HG03342 (cell line): Measurements from ENCODE around the gene NLRP7.
"Not testable (repeated sequence)": the region's sequence is repeated elsewhere in the genome, so short reads cannot be mapped to it uniquely, and the experiment has no call there.

Experiments
- ATAC-seq: cut with Tn5 transposase; IDR thresholded peaks from one replicate; pipeline ENCODE4 v1.9.1; 2021; ENCODE audit warnings: mild to moderate bottlenecking, moderate library complexity; ENCODE audit not compliant: unreplicated experiment

The NLRP7 gene

DNA sequence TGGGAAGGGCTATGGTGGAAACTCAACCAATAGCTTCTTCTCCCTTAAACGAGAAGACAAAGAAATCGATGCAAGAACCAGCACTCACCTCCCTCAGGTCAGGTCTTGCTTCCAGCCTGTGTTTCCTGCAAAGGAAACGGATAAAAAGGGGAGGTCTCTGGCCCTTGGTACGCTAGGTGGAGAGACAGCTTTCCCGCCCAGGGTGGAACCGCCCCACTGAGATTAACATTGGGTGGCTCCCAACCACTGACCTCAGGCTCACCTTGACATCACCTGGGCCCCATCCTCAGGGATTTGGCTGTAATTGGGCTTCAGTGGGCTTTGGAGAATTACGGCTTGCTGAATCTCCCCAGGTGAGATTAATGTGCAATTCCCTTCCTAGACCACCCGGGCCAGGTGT, at the start of gene NLRP7:
NLRP7 (minus strand) TSS at position 150 of the 400 bp plus-strand sequence.
- no peak for ATAC-seq

DNA sequence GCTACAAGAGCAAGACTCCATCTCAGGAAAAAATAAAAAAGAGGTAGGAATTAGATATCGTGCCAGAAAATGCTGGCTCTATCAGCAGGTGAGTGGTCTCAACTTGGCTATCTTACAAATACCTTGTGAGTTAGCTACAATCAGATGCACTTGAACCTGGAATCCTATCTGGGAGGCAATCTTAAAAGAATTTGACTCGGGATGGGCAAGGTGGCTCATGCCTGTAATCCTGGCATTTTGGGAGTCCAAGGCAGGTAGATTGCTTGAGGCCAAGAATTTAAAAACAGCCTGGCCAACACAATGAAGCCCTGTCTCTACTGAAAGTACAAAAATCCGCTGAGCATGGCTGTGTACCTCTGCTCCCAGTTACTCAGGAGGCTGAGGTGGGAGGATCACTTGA, 48.2 kb upstream of the NLRP7 start:
- no peak for ATAC-seq

DNA sequence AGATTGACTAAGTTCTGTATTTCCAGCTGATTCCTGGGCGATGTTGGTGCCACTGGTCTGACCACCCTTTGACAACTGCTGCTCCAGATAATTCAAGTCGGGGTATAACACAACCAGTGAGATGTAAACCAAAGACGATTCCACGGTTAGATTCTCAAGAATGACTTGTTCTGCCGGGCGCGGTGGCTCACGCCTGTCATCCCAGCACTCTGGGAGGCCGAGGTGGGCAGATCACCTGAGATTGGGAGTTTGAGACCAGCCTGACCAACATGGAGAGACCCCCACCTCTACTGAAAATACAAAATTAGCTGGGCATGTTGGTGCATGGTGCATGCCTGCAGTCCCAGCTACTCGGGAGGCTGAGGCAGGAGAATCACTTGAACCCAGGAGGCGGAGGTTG, 42.2 kb upstream of the NLRP7 start:
- ATAC-seq: not testable (repeated sequence)

DNA sequence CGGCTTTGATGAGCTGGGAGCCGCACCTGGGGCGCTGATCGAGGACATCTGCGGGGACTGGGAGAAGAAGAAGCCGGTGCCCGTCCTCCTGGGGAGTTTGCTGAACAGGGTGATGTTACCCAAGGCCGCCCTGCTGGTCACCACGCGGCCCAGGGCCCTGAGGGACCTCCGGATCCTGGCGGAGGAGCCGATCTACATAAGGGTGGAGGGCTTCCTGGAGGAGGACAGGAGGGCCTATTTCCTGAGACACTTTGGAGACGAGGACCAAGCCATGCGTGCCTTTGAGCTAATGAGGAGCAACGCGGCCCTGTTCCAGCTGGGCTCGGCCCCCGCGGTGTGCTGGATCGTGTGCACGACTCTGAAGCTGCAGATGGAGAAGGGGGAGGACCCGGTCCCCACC, 35.2 kb upstream of the NLRP7 start:
- not testable (repeated sequence) for ATAC-seq

DNA sequence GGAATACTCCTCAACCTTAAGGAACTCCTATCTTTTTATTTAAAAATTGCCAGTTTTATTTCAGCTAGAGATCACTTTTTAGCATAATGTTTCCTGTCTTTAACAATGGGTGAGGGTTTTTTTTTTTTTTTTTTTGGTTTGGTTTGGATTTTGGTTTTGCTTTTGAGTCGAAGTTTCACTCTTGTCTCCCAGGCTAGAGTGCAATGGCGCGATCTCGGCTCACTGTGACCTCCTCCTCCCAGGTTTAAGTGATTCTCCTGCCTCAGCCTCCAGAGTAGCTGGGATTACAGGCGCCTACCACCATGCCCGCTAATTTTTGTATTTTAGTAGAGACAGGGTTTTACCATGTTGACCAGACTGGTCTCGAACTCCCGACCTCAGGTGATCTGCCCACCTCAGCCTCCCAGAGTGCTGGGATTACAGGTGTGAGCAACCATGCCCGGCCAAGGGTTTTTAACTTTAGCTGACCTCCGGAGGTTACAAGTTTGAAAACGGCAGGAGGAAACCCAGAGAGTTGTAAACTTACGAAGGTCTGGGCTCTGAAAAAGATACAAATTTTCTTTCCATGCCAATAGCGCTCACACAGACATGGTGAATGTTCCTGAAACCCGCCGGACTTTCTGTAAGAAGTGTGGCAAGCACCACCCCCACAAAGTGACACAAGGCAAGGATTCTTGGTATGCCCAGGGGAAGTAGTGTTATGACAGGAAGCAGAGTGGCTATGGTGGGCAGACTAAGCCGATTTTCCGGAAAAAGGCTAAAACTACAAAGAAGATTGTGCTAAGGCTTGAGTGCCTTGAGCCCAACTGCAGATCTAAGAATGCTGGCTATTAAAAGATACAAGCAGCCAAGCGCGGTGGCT, 26.1 kb upstream of the NLRP7 start:
- ATAC-seq: not testable (repeated sequence)

DNA sequence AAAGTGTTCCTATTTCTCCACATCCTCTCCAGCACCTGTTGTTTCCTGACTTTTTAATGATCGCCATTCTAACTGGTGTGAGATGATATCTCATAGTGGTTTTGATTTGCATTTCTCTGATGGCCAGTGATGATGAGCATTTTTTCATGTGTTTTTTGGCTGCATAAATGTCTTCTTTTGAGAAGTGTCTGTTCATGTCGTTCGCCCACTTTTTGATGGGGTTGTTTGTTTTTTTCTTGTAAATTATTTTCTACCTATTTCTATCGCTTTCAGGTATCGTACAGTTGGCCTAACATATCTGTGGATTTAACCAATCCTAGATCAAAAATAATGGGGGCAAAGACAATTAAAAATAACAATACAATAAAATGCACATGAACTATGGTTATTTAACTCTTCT, 24.1 kb upstream of the NLRP7 start:
- not testable (repeated sequence) for ATAC-seq

DNA sequence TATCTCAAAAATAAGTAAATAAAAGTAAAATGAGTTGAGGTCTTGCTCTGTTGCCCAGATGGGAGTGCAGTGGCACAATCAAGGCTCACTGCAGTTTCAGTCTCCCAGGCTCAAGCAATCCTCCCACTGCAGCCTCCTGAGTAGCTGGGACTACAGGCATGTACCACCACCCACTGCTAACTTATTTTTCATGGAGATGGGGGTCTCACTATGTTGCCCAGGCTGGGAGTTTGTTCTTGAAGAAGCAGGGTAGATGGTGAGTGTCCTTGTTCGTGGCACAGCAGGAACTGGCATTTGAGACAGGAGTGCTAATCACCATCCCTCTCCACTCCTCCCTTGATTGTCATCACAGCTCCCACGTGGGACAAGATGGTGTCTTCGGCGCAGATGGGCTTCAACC, 22.3 kb upstream of the NLRP7 start:
- no peak for ATAC-seq

DNA sequence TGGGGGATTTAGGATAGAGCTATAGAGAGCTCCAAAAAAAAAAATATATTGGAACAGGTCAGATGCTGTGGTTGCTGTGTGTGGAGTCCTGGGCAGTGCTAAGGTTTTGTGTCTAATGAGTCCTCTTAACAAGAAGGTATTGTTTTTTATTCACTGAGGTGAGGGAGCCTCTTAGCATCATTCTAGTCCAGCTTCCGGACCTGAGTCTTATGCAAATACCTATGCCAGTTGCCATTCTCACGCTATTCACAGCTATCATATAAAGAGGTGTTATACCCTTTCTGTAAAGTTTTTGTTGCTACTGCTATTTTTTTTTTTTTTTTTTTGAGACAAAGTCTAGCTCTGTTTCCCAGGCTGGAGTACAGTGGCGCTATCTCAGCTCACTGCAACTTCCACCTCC, 20.3 kb upstream of the NLRP7 start:
- ATAC-seq: no peak

DNA sequence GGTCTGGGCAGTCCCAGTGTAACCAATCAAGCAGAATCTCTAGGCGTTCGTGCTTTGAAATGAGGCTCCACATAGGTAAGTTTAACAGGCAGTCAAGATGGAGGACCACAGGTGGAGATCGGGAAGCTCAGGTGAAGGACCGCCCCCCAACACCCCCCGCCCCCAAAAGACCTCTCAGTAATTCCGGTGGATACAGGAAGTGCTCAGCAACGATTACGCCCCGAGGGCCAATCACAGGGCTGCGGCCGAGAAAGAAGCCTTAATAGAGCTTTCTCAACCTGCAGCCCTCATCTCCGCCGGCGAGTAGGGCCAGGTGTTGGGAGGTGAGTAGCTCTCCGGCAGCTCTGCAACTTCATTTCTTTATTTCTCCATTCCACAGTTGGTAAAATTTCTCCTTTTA, 17.7 kb upstream of the NLRP7 start:
- not testable (repeated sequence) for ATAC-seq

DNA sequence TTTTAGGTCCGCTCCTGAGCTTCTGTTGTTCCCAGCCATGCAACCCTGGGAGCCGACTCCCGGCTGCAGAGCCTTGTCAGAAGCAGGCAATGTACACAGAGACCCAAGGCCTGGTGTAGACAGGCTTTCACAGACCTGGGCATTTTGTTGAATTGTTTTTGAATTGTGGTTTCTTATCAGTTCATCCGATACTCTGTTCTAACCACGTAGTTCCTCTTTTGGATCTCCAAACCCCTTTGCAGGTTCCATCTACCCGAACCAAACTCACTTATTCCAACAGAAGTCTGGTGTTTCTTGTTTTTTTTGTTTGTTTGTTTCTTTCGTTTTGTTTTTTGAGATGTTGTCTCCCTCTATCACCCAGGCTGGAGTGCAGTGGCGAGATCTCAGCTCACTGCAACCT, 12.5 kb upstream of the NLRP7 start:
- ATAC-seq: no peak

DNA sequence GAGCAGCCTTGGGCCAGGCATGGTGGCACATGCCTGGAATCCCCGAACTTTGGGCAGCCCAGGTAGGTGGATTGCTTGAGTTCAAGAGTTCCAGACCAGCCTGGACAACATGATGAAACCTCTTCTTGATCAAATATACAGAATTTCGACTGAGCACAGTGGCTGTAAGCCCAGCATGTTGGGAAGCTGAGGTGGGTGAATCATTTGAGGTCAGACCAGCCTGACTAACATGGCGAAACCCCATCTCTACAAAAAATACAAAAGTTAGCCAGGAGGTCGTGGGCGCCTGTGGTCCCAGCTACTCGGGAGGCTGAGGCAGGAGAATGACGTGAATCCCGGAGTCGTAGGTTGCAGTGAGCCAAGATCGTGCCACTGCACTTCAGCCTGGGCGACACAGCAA, 8.0 kb upstream of the NLRP7 start:
- no peak for ATAC-seq

DNA sequence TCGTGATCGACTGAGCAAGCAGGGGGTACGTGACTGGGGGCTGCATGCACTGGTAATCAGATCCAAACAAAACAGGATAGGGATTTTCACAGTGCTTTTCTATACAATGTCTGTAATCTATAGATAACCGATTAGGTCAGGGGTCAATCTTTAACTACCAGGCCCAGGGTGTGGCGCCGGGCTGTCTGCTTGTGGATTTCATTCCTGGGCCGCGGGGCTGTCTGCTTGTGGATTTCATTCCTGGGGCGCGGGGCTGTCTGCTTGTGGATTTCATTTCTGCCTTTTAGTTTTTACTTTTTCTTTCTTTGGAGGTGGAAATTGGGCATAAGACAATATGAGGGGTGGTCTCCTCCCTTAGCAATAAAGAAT, 6.0 kb upstream of the NLRP7 start:
- ATAC-seq: not testable (repeated sequence)

DNA sequence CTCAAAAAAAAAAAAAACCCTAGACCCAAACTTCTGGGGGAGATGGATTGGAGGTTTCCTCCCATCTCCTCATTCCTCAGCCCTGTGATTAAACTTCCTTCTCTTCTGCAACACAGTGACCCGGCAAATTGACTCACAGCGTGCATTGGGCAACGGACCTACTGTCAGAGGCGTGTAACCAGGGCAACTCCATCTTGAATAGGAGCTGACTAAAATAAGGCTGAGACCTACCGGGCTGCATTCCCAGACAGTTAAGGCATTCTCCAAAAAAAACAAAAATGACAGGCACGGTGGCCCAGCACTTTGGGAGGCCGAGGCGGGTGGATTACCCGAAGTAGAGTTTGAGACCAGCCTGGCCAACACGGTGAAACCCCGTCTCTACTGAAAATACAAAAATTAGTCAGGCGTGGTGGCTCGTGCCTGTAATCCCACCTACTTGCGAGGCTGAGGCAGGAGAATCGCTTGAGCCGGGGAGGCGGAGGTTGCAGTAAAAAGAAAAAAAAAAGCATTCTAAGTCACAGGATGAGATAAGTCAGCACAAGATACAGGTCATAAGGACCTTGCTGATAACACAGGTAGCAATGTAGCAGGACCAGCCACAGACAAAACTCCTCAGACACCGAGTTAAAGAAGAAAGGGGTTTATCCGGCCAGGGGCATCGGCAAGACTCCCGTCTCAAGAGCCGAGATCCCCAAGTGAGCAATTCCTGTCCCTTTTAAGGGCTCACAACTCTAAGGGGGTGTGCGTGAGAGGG, 5.4 kb upstream of the NLRP7 start:
- ATAC-seq: no peak

DNA sequence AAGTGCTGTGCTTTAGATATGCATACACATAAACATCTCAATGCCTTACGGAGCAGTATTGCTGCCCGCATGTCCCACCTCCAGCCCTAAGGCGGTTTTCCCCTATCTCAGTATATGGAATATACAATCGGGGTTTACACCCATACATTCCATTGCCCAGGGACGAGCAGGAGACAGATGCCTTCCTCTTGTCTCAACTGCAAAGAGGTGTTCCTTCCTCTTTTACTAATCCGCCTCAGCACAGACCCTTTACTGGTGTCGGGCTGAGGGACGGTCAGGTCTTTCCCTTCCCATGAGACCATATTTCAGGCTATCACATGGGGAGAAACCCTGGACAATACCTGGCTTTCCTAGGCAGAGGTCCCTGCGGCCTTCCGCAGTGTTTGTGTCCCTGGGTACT, 3.2 kb upstream of the NLRP7 start:
- not testable (repeated sequence) for ATAC-seq

DNA sequence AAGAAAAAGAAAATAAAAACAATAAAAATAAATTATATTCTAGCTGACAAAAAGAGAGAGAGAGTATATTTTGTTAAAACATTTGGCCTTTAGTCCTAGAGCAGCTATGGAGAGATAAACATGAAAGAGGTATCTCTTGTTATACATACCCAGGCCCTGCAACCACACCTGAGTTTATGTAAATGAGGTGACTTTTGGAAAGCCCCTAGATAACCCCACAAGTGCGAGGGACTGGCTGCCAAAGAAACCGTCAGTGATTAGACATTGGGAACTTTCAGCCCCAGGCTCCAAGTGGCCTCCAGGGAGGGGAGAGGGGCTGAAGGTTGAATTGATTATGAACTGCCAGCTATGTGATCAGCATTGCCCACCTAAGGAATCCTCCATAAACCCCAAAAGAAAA, 2.1 kb upstream of the NLRP7 start:
- ATAC-seq: no peak

DNA sequence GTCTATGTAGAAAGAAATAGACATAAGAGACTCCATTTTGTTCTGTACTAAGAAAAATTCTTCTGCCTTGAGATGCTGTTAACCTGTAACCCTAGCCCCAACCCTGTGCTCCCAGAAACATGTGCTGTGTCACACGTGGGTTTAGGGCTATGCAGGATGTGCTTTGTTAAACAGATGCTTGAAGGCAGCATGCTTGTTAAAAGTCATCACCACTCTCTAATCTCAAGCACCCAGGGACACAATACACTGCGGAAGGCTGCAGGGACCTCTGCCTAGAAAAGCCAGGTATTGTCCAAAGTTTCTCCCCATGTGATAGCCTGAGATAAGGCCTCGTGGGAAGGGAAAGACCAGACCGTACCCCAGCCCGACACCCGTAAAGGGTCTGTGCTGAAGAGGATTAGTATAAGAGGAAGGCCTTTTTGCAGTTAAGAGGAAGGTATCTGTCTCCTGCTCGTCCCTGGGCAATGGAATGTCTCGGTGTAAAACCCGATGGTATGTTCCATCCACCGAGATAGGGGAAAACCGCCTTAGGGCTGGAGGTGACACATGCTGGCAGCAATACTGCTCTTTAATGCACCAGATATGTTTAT, 3.5 kb downstream of the NLRP7 start:
- ATAC-seq: not testable (repeated sequence)

DNA sequence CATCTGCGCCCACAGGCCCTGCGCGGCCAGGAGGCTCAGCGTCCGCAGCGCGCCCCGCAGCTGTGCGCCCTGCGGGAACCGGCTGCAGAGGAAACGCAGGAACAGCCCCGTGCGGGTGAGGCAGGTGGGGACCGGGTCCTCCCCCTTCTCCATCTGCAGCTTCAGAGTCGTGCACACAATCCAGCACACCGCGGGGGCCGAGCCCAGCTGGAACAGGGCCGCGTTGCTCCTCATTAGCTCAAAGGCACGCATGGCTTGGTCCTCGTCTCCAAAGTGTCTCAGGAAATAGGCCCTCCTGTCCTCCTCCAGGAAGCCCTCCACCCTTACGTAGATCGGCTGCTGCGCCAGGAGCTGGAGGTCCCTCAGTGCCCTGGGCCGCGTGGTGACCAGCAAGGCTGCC, 7.8 kb downstream of the NLRP7 start:
- not testable (repeated sequence) for ATAC-seq

DNA sequence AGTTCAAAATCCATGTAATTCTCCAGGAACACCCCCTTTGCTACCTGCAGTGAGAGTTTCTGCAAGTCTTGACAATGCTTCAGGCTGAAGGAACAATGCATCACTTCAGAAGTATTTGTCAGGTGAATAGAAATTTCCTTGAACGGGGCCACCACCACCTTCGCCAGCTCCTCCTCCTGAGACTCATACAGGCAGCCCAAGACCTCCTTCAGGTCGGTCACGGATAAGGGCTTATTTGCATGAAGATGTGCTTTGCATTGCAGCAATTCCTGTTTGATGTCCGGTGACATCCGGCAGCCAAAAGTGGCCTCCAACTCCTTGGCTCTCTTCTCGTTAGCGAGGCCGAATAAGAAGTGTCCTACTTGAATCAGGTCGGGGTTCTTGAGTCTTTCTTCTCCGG, 8.4 kb downstream of the NLRP7 start:
- no peak for ATAC-seq

DNA sequence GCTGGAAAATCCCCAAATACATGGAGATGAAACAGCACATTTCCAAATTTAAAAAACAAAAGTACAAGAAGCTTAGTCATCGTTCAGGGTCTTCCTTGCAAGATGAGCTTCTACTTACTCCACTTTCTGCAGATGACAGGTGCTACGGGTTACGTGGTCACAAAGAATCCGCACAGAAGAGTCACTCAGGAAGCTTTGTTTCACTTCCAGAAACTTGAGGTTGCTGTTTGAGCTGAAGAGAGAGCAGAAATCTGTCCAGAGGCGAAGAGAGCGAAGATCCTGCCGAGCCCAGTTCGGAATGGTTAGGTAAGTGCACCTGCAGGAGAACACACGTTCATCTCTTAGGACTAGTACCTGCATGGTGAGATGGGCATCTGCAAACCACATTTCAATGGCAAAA, 9.4 kb downstream of the NLRP7 start:
- ATAC-seq: no peak

DNA sequence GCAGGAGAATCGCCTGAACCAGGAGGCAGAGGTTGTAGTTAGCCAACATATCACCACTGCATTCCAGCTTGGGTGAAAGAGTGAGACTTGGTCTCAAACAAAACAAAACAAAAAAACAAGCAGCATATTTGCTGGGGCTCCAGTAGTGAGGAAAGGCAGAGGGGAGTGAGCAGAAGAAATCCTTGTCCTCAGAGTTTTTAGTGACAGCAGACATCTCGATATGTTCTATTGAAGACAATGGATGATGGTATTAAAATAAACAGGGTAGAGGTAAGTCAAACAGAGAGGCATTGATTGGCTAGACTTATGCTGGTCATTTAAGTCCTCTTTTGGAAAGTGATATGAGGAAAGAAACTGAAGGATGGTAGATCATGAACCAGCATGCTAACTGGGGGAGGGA, 19.0 kb downstream of the NLRP7 start:
- ATAC-seq: no peak

DNA sequence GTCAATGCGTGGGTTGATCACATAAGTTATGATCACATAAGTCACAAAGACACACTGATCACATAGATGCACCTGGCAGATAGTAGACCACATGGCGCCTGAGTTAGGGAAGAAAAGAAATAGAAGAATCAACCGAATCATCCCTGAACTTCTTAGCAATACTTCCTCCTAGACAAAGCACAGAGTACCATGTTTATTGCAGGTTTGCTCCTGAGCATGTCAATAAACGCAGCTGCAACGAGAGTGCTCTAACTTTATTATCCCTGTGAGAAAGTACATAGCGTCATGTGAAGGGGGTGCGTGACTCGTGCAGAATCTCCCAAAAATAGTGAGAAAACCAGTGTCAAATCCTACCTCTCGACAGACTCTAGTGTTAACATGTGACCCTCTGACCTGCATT, 24.1 kb downstream of the NLRP7 start:
- ATAC-seq: no peak

DNA sequence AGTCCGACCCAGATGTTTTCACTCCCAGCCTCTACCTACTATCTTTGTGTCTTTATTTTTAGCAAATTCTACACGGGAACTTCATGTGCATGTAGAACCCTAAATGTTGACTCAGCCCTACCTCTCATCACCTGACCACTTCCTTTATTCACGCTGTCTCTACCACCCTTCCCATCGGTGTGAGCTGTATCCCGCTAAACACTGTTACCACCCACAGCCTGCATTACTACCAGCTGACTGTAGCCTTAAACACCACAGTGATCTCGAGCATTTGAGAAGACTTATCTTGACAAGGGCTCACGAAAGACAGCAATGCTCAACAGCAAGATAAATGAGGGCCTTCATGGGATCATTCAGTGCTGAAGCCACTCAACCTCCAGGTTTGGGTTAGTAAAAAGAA, 26.2 kb downstream of the NLRP7 start:
- no peak for ATAC-seq
